CD4-positive, alpha-beta T cell treated with Interleukin-17A for 4 hours (primary cell): ENCODE data around the gene MEIOB.
A peak's percentile ranks its signal among the peaks of the same experiment; 100 is the strongest.

Experiments
- DNase-seq: peaks from one replicate; pipeline ENCODE4 v3.0.0-alpha.2; 2020; ENCODE audit warnings: mixed read lengths

Gene MEIOB

GRCh38 chr16:1826691-1827573 lies 45.0 kb downstream of the MEIOB start, which contains the start of the genes FAHD1 and HAGH:
Gene FAHD1, plus strand, starts transcription at chr16:1827206. Its CDS starts 33 bp downstream, at chr16:1827239.
Gene HAGH, minus strand, starts transcription at chr16:1826825. Its CDS starts 38 bp downstream, at chr16:1826787.
- DNase-seq: peak; percentile 92

GRCh38 chr16:1825864-1826690 lies 45.9 kb downstream of the MEIOB start:
- peak; percentile 77 for DNase-seq

GRCh38 chr16:1825381-1825863 lies 46.5 kb downstream of the MEIOB start:
- no peak for DNase-seq

GRCh38 chr16:1823821-1824220 lies 48.1 kb downstream of the MEIOB start:
- DNase-seq: no peak

- DNase-seq: no peak
These were observed 49.2 kb downstream of the MEIOB start for GRCh38 chr16:1822801-1823200.

- DNase-seq: no peak
These were observed 49.9 kb downstream of the MEIOB start for GRCh38 chr16:1821861-1822611.

- no peak for DNase-seq
These were observed 51.0 kb downstream of the MEIOB start for GRCh38 chr16:1820946-1821290.

- no peak for DNase-seq
These were observed 51.6 kb downstream of the MEIOB start for GRCh38 chr16:1820096-1820945.

- DNase-seq: no peak
These were observed 52.4 kb downstream of the MEIOB start for GRCh38 chr16:1819611-1820010.

- no peak for DNase-seq
These were observed 53.0 kb downstream of the MEIOB start for GRCh38 chr16:1818873-1819525.

- DNase-seq: no peak
These were observed 53.6 kb downstream of the MEIOB start for GRCh38 chr16:1818204-1818872.

GRCh38 chr16:1817716-1818115 lies 54.2 kb downstream of the MEIOB start:
- DNase-seq: no peak

- no peak for DNase-seq
These were observed 54.7 kb downstream of the MEIOB start for GRCh38 chr16:1817276-1817589.

GRCh38 chr16:1816396-1817275 lies 55.3 kb downstream of the MEIOB start:
- DNase-seq: no peak

- DNase-seq: no peak
These were observed 56.5 kb downstream of the MEIOB start for GRCh38 chr16:1815461-1815860.

- DNase-seq: peak; percentile 68
These were observed 59.2 kb downstream of the MEIOB start for GRCh38 chr16:1812732-1813163.

GRCh38 chr16:1810536-1810935 lies 61.4 kb downstream of the MEIOB start:
- DNase-seq: no peak

- no peak for DNase-seq
These were observed 61.9 kb downstream of the MEIOB start for GRCh38 chr16:1810106-1810505.

- no peak for DNase-seq
These were observed 62.6 kb downstream of the MEIOB start for GRCh38 chr16:1809281-1809801.

GRCh38 chr16:1808691-1809090 lies 63.3 kb downstream of the MEIOB start:
- DNase-seq: no peak
